Measurements from ENCODE around the gene TSHZ1.

TSHZ1 gene

DNA sequence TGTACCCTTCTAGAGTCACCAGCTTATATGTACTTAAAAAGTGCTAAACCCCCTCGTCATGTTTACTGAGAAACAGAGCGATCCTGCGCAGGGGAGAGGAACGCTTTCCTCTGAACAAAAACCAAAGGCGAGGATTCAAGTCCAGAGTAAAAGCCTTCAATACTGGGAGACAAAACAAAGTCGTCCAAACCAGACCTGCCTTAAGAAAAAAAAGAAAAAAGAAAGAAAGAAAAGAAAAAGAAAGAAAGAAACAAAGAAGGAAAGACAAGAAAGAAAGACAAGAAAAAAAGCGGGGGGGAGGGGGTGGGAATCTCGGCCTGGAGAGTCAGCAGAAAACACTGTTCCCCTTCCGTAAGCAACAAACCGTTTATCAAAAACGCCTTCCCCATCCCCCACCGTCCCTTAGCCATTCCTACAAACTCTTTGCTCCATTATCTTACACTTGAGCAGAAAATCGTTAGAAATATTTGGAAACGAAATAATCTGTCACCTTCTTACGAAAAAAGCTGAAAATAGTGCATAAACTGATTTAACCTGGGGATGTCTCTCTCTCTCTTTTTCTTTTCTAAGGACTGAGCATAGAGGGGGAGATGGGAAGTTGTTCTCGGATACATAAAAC, 5.0 kb upstream of the TSHZ1 start:
- no peak for TF ChIP-seq FOXP2 (optimal IDR thresholded peaks at IDR 0.05; ENCODE audit: borderline replicate concordance, extremely low read depth, extremely low read length, insufficient read depth)
- no peak for TF ChIP-seq POLR2AphosphoS5 (IDR thresholded peaks at IDR 0.05; ENCODE audit: low read depth, low read length)
- no peak for TF ChIP-seq REST (IDR thresholded peaks at IDR 0.05; ENCODE audit: insufficient read depth in 1 of 2, low read depth in 2 of 2, low read length in 2 of 2)
- no peak for TF ChIP-seq SIN3A (IDR thresholded peaks at IDR 0.05; ENCODE audit: borderline replicate concordance, insufficient read depth, low read length)
- TF ChIP-seq TAF1 (IDR thresholded peaks at IDR 0.05; ENCODE audit: borderline replicate concordance, insufficient read depth, low read length) = no peak

GRCh38 chr18:75206452-75207309, 3.9 kb upstream of the TSHZ1 start:
- TF ChIP-seq POLR2AphosphoS5 (IDR thresholded peaks at IDR 0.05; ENCODE audit: low read depth, low read length) (no peak), SIN3A (IDR thresholded peaks at IDR 0.05; ENCODE audit: borderline replicate concordance, insufficient read depth, low read length) (no peak), FOXP2 (optimal IDR thresholded peaks at IDR 0.05; ENCODE audit: borderline replicate concordance, extremely low read depth, extremely low read length, insufficient read depth) (no peak), TAF1 (IDR thresholded peaks at IDR 0.05; ENCODE audit: borderline replicate concordance, insufficient read depth, low read length) (no peak), REST (IDR thresholded peaks at IDR 0.05; ENCODE audit: insufficient read depth in 1 of 2, low read depth in 2 of 2, low read length in 2 of 2) (no peak)

DNA sequence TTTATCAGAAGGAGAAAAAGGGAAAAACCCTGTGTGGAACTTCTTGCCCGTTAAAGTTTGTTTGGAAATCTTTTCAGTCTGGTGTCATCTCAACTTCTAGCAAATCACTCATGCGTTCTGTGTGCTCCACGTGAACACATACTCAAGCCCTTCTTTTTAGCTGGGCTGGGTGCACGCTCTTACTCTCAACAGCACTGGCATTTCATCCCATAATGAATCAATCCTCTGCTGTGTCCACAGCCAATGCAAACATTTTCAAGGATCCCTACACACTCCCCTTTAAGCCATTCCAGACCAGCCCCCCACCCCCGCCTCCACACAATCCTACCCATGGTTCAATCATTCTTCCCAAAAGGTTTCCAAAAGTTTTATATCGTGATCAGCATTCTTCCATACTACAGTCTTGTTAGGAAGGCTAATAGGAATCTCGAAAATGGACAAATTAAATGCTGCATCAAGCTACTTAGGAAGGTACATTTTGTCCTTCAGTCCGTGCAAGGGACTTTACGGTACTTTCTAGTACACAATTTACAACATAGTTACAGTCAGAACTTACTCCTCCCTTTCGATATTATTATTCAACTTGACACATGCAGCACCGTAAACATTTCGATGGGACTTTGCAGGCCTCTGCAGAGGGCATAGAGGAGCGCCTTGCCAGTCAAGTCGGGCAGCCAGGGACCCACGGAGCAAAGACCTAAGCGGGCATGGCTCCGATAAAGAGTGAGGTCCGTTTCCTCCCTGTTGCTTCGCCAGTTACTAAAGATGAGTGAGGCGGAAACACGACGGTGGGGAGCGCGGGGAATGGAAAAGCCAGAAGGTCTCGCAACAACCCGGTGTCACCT, 3.1 kb upstream of the TSHZ1 start:
- TF ChIP-seq REST (IDR thresholded peaks at IDR 0.05; ENCODE audit: insufficient read depth in 1 of 2, low read depth in 2 of 2, low read length in 2 of 2) (no peak), SIN3A (IDR thresholded peaks at IDR 0.05; ENCODE audit: borderline replicate concordance, insufficient read depth, low read length) (no peak), POLR2AphosphoS5 (IDR thresholded peaks at IDR 0.05; ENCODE audit: low read depth, low read length) (no peak), FOXP2 (optimal IDR thresholded peaks at IDR 0.05; ENCODE audit: borderline replicate concordance, extremely low read depth, extremely low read length, insufficient read depth) (no peak), TAF1 (IDR thresholded peaks at IDR 0.05; ENCODE audit: borderline replicate concordance, insufficient read depth, low read length) (no peak)

- TF ChIP-seq TAF1 (IDR thresholded peaks at IDR 0.05; ENCODE audit: borderline replicate concordance, insufficient read depth, low read length) (no peak), REST (IDR thresholded peaks at IDR 0.05; ENCODE audit: insufficient read depth in 1 of 2, low read depth in 2 of 2, low read length in 2 of 2) (no peak), POLR2AphosphoS5 (IDR thresholded peaks at IDR 0.05; ENCODE audit: low read depth, low read length) (no peak), FOXP2 (optimal IDR thresholded peaks at IDR 0.05; ENCODE audit: borderline replicate concordance, extremely low read depth, extremely low read length, insufficient read depth) (peak; percentile 42), SIN3A (IDR thresholded peaks at IDR 0.05; ENCODE audit: borderline replicate concordance, insufficient read depth, low read length) (0 out of 2 replicates have a peak, but pooled peaks have one; percentile 37)
These were observed 2.3 kb upstream of the TSHZ1 start for GRCh38 chr18:75208155-75208835.
